COLO668 (cell line): ENCODE measurements around the gene TMEM250.

Experiments used
- DNase-seq: peaks from one replicate; lab custom pipeline; 2025; ENCODE audit not compliant: unreplicated experiment; lab: John Stamatoyannopoulos, UW

Gene TMEM250

DNA sequence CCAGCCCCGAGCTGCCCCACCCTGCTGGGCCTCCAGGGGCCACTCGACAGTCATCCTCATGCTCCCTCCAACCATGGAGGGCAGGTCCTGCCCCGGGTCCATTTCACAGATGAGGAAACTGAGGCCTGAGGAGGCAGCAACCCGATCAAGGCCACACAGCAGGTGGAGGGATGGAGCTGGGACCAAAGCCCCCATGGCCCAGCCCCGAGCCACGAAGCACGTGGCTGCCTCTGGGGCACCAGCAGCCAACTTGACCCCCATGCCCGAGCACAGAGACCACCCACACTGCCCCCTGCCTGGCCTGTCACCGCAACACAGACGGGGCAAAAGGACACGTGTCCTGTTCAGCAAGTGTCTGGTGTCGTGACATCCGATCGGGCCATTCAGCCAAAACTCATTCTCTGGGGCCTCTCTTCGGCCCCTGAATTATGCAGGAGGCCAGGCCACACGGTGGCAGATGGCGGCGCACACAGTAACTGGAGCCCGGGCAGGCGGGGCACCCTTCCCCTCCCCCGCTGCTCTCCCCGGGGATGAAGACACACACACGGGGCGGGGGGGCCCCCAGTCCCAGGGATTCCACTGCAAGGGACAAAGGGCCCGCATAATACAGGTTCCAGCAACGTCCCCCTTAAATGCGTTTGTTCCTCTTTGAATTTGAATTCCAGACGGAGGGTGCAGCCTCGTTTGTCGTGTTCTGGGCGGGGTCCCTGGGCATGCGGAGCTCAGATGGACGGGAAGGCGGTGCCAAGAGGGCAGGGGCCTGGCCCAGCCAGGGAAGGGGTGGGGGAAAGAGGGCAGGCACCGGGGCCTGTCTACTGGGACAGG is 29.4 kb upstream of the TMEM250 start:
- peak; percentile 61 for DNase-seq

DNA sequence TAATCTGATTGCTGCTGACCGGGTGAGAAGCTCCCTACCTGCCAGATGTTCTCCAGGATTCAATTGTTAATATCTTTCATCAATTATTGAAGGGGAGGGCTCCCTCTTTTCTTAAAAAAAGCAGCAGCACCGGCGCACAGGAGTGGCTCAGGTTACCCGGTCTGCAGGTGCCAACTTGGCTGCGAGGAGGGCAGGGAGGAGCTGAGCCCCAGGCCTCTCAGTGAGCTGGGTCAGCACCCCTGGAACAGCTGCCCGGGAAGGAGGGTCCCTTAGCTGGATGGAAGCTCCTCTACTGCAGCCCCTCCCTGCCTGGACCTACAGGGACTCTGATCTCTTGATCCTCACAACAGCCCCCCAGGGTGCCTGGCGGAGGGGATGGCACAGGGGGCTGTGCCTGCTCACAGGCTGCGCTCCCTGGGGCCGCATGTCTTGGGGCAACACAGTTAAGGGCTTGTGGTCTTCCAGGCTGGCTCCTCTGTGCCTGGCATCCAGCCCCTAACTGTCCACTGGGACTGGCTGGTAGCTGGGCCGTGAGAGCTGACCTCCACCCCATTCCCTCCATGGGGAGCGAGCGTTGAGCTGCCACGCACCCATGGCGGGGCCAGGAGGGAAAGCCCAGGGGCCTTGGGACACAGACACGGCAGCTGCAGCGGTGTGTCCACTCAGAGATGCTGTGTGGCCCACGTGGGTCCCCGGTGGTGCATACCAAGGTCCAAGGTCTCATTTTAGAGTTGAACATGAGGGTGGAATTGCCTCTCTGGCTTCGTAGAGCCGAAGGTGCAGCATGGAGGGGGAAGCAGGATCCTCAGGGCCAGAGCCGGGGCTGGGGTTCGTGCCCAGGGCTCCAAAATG is 28.6 kb upstream of the TMEM250 start:
- DNase-seq = peak; percentile 13

DNA sequence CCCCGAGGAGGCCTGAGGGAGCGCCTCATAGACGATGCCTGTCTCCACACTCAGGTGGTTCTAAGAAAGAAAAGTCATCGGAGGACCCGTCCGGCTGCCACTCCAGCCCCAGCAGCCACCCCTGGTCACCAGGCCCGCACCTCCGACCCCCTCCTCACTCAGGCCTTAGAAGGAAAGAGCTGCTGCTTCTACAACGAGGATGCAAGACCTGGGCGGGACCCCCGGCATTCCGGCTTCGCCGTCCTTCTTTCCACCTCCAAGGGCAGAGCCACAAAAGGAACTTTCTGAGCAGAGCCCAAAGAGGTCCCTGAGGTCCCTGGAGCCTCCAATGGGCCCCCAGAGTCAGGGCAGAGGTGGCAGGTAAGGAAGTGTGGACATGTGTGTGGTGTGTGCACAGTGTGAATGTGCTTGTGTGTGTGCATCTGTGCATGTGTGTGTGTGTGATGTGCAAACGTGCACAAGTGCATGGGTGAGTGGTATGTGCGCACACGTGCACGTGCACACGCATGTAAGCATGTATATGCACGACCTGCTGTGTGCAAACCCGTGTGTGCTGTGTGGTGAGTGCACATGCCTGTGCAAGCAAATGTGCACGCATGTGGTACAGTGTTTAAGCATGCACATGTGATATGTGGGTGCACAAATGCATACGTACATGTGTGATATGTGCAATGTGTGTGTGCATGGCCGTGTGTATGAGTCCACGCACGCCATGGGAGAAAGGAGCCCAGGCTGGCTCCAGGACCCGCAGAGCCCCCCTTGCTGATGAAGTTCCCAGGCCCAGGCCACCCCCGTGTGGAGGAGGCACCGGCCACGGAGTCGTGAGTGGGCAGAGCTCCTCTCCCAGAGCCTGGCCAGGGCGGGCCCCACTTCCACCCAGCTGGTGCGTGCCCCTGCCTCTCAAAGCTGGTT is 27.7 kb upstream of the TMEM250 start:
- no peak for DNase-seq

DNA sequence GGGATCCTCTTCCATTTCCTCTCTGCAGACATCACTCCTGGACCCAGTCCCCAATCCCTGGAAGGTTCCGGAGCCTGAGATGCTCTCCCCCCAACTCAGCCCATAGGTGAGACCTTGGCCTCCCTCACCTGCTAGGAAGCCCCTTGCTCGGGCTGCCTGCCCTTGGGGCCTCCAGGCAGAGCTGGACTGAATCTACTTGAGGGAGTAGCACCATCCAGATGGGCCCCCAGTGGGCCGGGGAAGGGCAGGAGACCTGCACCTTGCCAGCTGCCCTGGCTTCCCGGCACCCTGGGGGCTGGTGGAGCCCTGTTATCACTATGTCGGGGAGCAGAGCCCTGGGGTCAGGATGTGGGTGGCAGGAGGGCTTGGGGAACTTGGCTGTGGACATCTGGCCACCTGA is 26.9 kb upstream of the TMEM250 start:
- no peak for DNase-seq

DNA sequence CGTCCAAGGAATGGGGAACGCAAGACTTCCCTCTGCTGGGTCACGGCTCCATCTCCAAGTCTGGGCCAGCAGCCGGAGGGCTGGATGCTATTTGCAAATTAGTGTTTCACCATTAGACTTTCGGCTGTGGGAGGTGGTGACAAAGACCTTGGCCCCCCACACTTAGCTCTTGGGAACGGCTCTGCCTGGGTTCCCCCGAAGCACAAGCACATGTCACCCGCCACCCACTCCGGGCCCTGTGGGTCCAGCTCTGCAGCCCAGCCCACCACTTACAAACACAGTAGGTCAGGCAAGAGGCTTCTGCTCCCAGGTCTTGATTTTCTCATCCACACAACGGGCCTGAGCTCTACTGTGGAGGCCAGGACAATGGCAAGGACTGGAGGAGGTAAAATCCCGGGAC is 25.8 kb upstream of the TMEM250 start:
- DNase-seq = no peak

DNA sequence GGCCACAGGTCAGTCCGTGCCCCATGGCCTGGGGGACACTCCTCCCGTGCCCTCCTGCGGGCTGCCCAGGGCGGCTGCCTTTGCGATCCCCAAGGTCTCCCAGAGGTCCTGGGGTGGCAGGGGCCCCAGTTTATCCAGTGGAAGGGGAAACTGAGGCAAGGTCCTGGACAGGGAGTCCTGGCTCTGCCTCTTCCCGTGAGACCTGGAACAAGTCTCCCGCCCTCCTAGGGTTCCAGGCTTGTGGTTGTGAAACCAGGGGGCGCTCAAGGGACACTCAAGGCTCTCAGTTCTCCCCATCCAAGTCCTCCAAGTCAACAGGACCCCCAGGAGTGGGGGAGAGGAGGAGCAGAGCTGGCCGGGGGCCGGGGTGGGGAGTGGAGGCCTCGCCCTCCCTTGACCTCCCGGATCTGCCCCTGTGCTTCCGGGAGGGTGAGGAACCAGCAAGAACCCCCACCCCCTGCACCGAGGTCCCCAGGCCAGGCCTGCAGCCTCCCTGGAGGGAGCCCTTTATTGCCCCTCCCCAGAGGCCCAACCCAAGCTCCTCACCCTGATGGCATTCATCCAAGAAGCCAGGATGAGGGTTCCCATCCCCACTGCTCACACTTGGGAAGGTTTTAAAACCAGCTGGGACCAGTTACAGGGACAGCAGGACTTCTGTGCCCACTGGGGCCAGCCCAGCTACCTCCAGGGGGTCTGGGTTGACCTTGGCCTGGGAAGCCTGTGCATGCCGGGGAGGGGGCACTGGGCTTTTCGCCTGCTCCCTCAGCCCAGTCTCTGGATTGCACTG is 24.7 kb upstream of the TMEM250 start:
- DNase-seq = peak; percentile 43

DNA sequence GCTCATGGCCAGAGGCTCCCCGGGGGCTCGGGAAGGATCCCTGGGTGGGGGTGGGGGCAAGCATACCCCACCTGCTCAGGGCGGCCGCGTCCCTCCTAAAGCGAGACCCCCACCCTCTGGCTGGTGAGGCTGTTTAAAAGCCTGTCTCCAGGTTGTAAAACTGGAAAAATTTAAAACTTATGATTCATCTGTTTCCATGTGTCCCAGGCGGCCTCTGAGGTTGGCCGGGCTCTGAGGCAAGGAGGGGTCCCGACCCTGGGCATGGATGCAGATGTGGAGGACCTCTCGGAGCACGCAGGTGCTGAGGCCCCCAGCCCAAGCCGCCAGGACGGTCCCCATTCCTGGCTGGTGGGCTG is 24.2 kb upstream of the TMEM250 start:
- no peak for DNase-seq

DNA sequence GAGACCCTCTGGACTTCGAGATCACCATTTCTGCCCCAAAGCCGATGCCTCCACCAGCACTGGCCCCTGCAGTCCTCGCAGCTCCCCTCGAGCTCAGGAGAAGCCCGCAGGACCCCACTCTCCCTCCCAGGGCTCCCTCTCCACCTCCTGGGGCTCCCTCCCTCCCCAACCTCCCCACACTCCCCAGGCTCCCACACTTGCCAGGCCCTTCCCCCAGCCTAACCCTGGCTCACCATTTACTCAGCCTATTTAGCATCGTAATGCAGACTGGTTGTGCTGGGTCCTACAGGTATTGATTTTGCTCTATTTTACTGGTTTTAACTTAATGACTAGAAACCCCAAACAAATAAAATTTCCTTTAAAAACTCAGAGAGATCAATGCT is 23.7 kb upstream of the TMEM250 start:
- DNase-seq = no peak

DNA sequence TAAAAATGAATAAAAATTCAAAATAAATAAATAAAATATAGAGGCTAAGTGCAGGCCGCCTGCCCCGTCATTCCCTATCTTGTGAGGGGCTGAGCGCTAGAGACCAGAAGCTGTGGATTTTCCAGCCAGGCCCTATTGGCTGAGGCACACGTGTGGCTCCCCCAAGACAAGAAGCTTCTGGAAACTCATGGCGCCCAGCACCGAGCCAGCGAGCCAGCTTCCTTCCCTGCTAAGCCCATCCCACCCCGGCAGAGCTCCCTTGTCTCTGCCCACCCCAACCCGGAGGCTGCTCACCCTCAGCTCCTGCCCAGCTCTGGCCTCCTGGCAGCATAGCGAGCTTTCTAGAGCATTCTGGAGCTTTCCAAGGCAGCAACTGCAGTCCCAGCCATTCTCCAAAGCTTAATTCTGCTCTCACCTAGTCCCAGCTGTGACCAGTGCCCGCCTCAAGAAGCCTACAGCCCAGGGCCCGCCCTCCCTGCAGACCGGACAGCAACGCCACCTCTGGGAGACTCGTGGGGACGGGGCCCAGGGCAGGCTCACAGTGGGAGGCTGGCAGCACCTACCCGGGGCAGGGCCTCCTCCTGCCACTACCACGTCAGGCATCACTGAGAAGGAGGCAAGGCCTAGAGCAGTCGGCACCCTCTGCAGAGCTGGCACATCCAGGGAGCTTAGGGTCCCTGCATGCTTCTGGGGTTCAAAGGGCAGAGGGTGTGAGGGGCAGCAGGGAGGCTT is 23.2 kb upstream of the TMEM250 start:
- DNase-seq = no peak

DNA sequence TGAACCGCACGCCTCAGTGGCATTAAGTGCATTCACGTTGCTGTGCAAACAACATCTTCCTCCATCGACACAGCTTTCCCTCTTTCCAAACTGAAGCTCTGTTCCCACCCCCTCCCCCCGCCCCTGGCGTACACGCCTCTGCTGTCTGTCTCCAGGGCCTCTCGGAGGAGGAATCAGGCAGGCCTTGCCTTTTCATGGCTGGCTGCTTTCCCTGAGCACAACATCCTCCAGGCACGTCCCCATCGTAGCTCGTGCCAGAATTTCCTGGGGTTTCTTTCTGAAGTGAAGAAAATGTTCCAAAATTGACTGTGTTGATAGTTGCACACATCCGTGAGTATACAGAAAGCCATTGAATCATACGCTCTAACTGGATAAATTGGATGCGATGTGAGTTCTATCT is 22.3 kb upstream of the TMEM250 start:
- peak; percentile 19 for DNase-seq

DNA sequence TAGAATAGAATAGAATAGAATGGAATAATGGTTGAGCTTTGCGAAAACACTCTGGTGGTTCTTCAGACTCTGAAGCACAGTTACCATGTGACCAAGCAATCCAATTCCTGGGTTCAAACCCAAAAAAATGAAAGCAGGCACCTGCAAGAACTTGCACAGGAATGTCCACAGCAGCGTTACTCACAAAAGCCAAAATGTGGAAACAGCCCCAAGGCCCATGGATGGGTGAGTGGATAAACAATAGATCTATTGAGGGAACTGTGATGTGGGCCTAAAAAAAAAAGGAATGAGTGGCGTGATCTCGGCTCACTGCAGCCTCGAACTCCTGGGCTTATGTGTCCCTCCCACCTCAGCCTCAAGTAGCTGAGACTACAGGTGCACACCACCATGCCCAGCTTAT is 21.4 kb upstream of the TMEM250 start:
- no peak for DNase-seq

DNA sequence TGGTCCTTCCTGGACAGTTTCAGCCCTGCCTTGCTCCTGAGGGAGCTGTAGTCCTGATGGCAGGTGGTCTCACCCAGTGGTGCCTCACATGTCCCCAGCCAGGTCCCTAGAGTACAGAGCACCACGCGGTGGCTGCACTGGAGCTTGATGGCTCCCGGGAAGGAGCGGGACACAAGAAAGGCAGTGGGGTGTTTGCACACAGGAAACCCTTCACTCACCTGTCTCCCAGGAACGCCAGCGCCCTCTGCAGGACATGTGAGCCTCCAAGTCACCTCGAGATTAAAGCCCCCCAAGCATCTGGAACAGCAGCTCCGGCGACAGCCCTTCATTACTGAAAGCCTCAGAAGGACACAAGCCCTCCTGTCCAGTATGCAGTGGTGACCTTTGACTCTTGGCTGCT is 19.9 kb upstream of the TMEM250 start:
- DNase-seq = peak; percentile 78

DNA sequence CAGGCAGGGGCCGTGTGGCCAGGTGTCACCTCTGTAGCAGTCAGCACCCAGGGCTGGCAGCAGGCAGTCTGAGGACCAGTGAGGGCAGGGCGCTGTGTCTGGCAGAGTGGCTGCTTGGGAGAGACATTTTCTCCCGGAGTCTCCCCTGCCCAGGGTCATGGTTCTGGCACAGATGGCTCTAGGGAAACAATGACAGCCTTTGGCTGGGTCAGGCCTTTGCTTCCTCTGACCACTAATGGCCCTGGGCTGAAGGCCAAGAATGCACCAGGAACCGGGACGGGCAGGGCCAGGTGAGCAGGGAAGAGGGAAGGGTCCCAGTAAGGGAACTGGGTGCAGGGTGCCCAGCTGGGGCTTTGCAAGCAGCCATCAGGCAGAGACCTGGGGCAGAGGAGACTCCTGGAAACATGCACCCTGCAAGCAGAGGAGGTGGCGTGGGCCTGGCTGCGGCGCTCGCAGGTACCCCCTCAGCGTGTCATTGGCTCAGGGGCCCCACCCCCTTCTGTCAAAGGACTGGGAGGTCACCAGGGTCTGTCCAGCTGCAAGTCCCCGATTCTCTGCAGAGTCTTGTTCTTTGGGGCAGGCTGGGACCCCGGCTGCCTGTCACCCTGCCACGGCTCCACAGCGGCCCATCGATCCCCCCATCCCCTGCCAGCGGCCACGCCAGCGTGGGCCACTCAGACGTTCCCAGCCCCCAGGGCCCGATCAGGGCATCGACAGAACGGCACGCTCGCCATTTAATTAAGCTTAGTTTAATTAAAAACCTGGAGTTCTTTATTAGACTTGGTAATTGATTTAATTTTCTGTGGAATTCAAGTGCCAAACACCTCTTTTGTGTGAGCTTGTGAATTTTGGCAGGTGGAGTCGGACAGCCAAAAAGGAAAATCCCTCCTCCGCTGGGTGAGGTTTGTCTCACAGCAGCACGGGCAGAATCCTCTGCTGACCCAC is 18.9 kb upstream of the TMEM250 start:
- peak; percentile 22 for DNase-seq

DNA sequence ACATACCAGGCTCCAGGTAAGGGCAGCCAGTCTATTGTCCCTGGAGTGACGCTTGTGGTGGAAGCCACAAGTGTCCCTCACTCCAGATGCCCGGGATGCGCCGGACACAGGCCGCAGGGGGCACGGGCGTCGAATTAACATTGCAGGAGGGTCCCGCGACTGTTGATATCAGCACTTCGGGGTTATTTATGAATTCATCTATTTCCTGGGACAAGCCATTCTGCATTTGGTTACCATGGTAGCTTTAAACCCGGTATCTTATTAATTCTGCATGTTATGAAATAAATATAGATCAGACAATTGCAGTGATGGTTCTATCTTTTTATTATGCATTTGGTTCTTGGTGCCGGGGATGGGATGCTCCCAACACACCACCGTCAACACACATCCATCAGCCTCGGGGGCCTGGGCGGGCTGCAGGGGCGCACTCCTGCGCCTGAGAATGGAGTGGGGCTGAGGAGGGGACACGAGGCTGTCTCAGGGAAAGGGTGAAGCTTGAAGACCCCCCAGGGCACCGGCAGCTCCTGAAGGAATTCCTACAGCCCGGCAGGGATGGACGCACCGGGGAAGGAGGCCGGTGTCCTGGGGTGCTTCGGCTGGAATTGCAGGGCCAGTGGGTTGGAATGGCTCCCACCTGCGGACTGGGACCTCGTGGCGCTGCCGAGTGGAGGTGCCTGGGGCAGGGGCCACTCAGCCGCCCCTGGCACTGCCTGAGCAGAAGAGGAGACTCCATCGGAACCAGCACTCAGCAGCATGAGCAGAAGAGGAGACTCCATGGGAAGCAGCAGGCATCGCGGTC is 17.7 kb upstream of the TMEM250 start:
- DNase-seq = no peak

DNA sequence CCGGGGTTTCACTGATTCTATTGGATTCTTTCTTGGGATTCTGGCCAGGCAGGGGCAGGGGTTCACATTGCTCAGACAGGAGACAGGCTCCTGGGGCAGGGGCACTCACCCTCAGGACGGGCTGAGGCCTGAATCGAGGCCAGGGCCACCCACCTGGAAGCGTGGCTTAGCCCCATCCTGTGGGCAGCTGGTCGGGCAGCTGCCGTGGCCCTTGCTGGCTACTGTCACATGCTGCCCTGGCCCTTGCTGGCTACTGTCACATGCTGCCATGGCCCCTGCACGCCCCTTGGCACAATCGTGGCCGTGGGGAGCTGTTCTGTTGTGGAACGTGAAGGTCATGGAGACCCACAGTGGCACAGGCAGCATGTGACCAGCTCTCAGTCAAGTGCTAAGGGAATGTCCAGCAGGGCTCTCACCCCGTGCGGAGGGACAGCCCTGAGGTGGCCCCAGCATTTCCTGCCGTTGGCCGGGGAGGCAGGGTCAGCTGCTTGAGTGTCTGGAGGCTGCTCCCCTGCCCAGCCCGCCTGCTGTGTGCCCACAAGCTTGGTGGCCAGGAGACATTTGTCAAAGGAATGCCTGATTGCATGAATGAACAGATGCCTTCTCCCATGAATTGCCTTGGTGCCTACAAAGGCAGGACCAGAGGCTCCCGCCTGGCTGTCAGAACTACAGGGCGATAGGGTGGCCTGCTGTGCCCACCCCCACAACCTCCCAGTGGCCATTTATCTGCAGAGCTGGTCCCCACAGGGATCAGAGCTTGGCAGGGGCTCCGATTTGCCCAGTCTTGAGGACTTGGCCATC is 16.9 kb upstream of the TMEM250 start:
- DNase-seq = no peak

DNA sequence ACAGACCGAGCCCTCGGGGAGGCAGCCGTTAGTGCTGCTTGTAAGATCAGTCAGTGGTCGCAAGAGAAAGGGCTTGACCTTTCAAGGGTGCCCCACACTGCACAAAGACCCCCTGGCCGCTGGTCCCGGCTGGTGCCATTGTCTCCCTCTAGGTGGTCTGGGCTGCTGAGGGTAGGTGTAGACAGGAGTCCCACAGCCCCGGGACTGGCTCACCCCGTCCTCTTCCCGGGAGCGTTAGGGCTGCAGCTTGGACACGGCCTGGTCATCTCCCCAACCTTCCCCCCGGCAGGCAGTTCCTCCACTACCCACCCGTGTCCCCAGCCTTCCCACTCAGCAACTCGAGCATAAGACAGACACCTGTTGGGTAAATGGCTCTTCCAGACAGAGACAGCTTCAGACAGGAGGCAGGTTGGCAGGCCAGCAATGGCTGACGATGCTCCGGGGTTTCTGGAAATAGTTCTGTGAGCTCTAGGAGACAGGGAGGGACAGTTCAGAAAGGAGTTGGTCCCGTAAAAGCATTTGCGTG is 15.3 kb upstream of the TMEM250 start:
- DNase-seq = no peak
